ENCODE results near the gene CCDC60. TPM values are rescaled to one million over a fixed set of nuclear protein-coding genes. Genes with fewer than 3 reads are reported as not detected.
A peak's percentile ranks its signal among the peaks of the same experiment; 100 is the strongest.

Gene CCDC60
- total RNA-seq, 2 donors from 2014 or later, result 4.3 to 4.9 TPM

GRCh38 chr12:119327471-119327870 lies 7.1 kb upstream of the CCDC60 start:
- H3K27ac ChIP-seq, result no peak overlapping the region
- H3K27me3 ChIP-seq (replicated peaks; ENCODE audit: insufficient read depth), result no peaks in the 10 kb centered on the region
- no peak overlapping the region for H3K4me3 ChIP-seq
- intact Hi-C loops (cut with DNase I), result loop anchor here (5.0 kb wide), 3 partner anchors 45 to 150 kb away; partner anchors contain the start of gene HSPB8
- H3K4me1 ChIP-seq (replicated peaks), result no peaks in the 10 kb centered on the region
- no peaks in the 10 kb centered on the region for H3K9me3 ChIP-seq
- H3K36me3 ChIP-seq, result no peaks in the 10 kb centered on the region
- 59% methylated on average over 6 of the region's 6 CpGs for WGBS
- no peak for DNase-seq (ENCODE audit: low spot score)
- TF ChIP-seq POLR2AphosphoS5 (IDR thresholded peaks at IDR 0.05), result no peak
- no peak for TF ChIP-seq CTCF (IDR thresholded peaks at IDR 0.05)
- TF ChIP-seq POLR2A (IDR thresholded peaks at IDR 0.05), result no peak

- TF ChIP-seq CTCF (IDR thresholded peaks at IDR 0.05) (peak in 2 of 4 experiments; percentile 9 to 21), POLR2AphosphoS5 (IDR thresholded peaks at IDR 0.05) (no peak)
These were observed 6.4 kb upstream of the CCDC60 start for GRCh38 chr12:119328111-119328510.

GRCh38 chr12:119338593-119339363 lies 4.2 kb downstream of the CCDC60 start:
- no peaks in the 10 kb centered on the region for H3K36me3 ChIP-seq
- whole genome bisulfite sequencing, result 63% methylated on average over 11 of the region's 11 CpGs
- no peaks in the 10 kb centered on the region for H3K27me3 ChIP-seq (replicated peaks; ENCODE audit: insufficient read depth)
- intact Hi-C loops (cut with DNase I), result loop anchor here (10.0 kb wide), 1 partner anchor 224 kb away; no protein-coding TSS in a partner anchor
- H3K9me3 ChIP-seq, result no peaks in the 10 kb centered on the region
- no peak for DNase-seq (ENCODE audit: low spot score)
- TF ChIP-seq POLR2AphosphoS5 (IDR thresholded peaks at IDR 0.05) (no peak), CTCF (IDR thresholded peaks at IDR 0.05) (no peak), POLR2A (IDR thresholded peaks at IDR 0.05) (no peak)
- no peaks in the 10 kb centered on the region for H3K4me1 ChIP-seq (replicated peaks)
- no peak overlapping the region for H3K27ac ChIP-seq
- no peak overlapping the region for H3K4me3 ChIP-seq

More at GRCh38 chr12:119328111-119328510, 6.4 kb upstream of the CCDC60 start:
- H3K4me3 ChIP-seq, result no peak overlapping the region
- no peak for DNase-seq (ENCODE audit: low spot score)
- H3K36me3 ChIP-seq, result no peaks in the 10 kb centered on the region
- no peaks in the 10 kb centered on the region for H3K27me3 ChIP-seq (replicated peaks; ENCODE audit: insufficient read depth)
- intact Hi-C loops (cut with DNase I), result loop anchor here (5.0 kb wide), 3 partner anchors 44 to 151 kb away; partner anchors contain the start of gene HSPB8
- no peaks in the 10 kb centered on the region for H3K9me3 ChIP-seq
- no peak overlapping the region for H3K27ac ChIP-seq
- H3K4me1 ChIP-seq (replicated peaks), result no peaks in the 10 kb centered on the region
- 64% methylated on average over 3 of the region's 3 CpGs for WGBS

GRCh38 chr12:119340578-119340977 lies 6.0 kb downstream of the CCDC60 start:
- H3K4me3 ChIP-seq, result no peak overlapping the region
- no peaks in the 10 kb centered on the region for H3K4me1 ChIP-seq (replicated peaks)
- no peaks in the 10 kb centered on the region for H3K36me3 ChIP-seq
- no peak for DNase-seq (ENCODE audit: low spot score)
- no peaks in the 10 kb centered on the region for H3K9me3 ChIP-seq
- intact Hi-C loops (cut with DNase I), result no loop called here
- H3K27ac ChIP-seq, result no peak overlapping the region
- 81% methylated on average over 7 of the region's 7 CpGs for WGBS
- TF ChIP-seq CTCF (IDR thresholded peaks at IDR 0.05) (no peak), POLR2A (IDR thresholded peaks at IDR 0.05) (no peak), POLR2AphosphoS5 (IDR thresholded peaks at IDR 0.05) (no peak)
- no peaks in the 10 kb centered on the region for H3K27me3 ChIP-seq (replicated peaks; ENCODE audit: insufficient read depth)

GRCh38 chr12:119341020-119341419 lies 6.5 kb downstream of the CCDC60 start:
- H3K4me3 ChIP-seq, result no peak overlapping the region
- no peaks in the 10 kb centered on the region for H3K27me3 ChIP-seq (replicated peaks; ENCODE audit: insufficient read depth)
- no peaks in the 10 kb centered on the region for H3K9me3 ChIP-seq
- no peak overlapping the region for H3K27ac ChIP-seq
- H3K36me3 ChIP-seq, result no peaks in the 10 kb centered on the region
- no peak for DNase-seq (ENCODE audit: low spot score)
- H3K4me1 ChIP-seq (replicated peaks), result no peaks in the 10 kb centered on the region
- no peak for TF ChIP-seq POLR2A (IDR thresholded peaks at IDR 0.05)
- no peak for TF ChIP-seq POLR2AphosphoS5 (IDR thresholded peaks at IDR 0.05)
- no peak for TF ChIP-seq CTCF (IDR thresholded peaks at IDR 0.05)
- intact Hi-C loops (cut with DNase I), result no loop called here
- 89% methylated on average over 5 of the region's 5 CpGs for WGBS

All from prostate gland (tissue), 2 donors.